Measurements from ENCODE around the gene WASHC2C. TPM values are rescaled to one million over a fixed set of nuclear protein-coding genes. Genes with fewer than 3 reads are reported as not detected.
"Not testable (repeated sequence)": the region's sequence is repeated elsewhere in the genome, so short reads cannot be mapped to it uniquely, and the experiment has no call there.

The WASHC2C gene
- total RNA-seq, 1 experiment from 2014 or later: 21.9 TPM

DNA sequence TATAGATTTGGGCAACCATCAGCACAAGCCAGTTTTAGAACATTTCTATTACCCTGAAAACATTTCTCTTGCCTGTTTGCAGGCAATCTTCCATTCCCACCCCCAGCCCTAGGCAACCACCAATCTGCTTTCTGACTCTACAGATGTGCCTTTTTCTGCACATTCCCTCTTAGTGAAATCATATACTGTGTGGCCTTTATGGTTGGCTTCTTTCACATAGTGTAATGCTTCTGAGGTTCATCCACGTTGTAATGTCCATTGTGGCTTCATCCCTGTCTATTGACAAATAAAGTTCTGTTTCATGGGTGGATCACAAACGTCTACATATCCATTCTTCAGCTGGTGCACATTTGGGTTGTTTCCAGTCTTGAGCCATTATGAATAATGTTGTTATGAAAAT is 77.9 kb downstream of the WASHC2C start:
- ATAC-seq; POLR2A ChIA-PET; H3K79me2 ChIP-seq (ENCODE audit: insufficient read depth, low read length); CTCF ChIA-PET; H2AFZ ChIP-seq (ENCODE audit: low read depth, low read length, poor library complexity, severe bottlenecking); H3K4me3 ChIP-seq (replicated peaks in 1 of 2; ENCODE audit: low read depth in 1 of 2, low read length in 2 of 2); H3K4me1 ChIP-seq (ENCODE audit: control insufficient read depth in 1 of 2, insufficient read depth in 2 of 2, low read length in 2 of 2); H4K20me1 ChIP-seq (ENCODE audit: insufficient read depth); H3K36me3 ChIP-seq (ENCODE audit: control insufficient read depth in 1 of 2, insufficient read depth in 2 of 2, low read length in 2 of 2); H3K27me3 ChIP-seq (ENCODE audit: insufficient read depth, low read length); intact Hi-C loops (cut with micrococcal nuclease); H3K9me3 ChIP-seq (ENCODE audit: control insufficient read depth in 1 of 2, insufficient read depth in 1 of 2, low read depth in 1 of 2, low read length in 2 of 2); BruUV-seq (replicated peaks); H3K9ac ChIP-seq (ENCODE audit: low read length); DNase-seq (ENCODE audit: low read depth, low spot score); H3K27ac ChIP-seq (ENCODE audit: low read depth, low read length); H3K4me2 ChIP-seq (ENCODE audit: low read length); RAD21 ChIA-PET (ENCODE audit: low non-redundant PET in 1 of 2, low total read pairs in 2 of 2, uncharacterized antibody in 2 of 2, unreplicated experiment in 2 of 2); H3K9me2 ChIP-seq (ENCODE audit: insufficient read depth): not testable (repeated sequence)

GRCh38 chr10:45809837-45810236 is 82.8 kb downstream of the WASHC2C start:
- H3K36me3 ChIP-seq (ENCODE audit: control insufficient read depth in 1 of 2, insufficient read depth in 2 of 2, low read length in 2 of 2): no peaks in the 10 kb centered on the region
- no peaks in the 10 kb centered on the region for H3K27me3 ChIP-seq (ENCODE audit: insufficient read depth, low read length)
- TF ChIP-seq CBX3 (IDR thresholded peaks at IDR 0.05; ENCODE audit: low read depth) (no peak), RAD21 (IDR thresholded peaks at IDR 0.05; ENCODE audit: low read depth) (peak; percentile 36)
- intact Hi-C loops (cut with micrococcal nuclease): no loop called here
- H3K9me2 ChIP-seq (ENCODE audit: insufficient read depth): no peaks in the 10 kb centered on the region
- ChIA-PET POLR2A (no interaction called here), CTCF (no interaction called here), RAD21 (ENCODE audit: low non-redundant PET in 1 of 2, low total read pairs in 2 of 2, uncharacterized antibody in 2 of 2, unreplicated experiment in 2 of 2) (no interaction called here)
- no peaks in the 10 kb centered on the region for H3K4me1 ChIP-seq (ENCODE audit: control insufficient read depth in 1 of 2, insufficient read depth in 2 of 2, low read length in 2 of 2)
- H3K4me3 ChIP-seq (replicated peaks in 1 of 2; ENCODE audit: low read depth in 1 of 2, low read length in 2 of 2): no peak overlapping the region
- no peak overlapping the region for H3K27ac ChIP-seq (ENCODE audit: low read depth, low read length)
- BruUV-seq (replicated peaks): no TSS peak
- ATAC-seq: no peak
- no peak for DNase-seq (ENCODE audit: low read depth, low spot score)
- H3K9me3 ChIP-seq (ENCODE audit: control insufficient read depth in 1 of 2, insufficient read depth in 1 of 2, low read depth in 1 of 2, low read length in 2 of 2): no peaks in the 10 kb centered on the region
- H3K79me2 ChIP-seq (ENCODE audit: insufficient read depth, low read length): no peaks in the 10 kb centered on the region
- no peak overlapping the region for H2AFZ ChIP-seq (ENCODE audit: low read depth, low read length, poor library complexity, severe bottlenecking)
- H3K9ac ChIP-seq (ENCODE audit: low read length): no peak overlapping the region
- H3K4me2 ChIP-seq (ENCODE audit: low read length): no peak overlapping the region
- no peaks in the 10 kb centered on the region for H4K20me1 ChIP-seq (ENCODE audit: insufficient read depth)

GRCh38 chr10:45811075-45811474 is 84.0 kb downstream of the WASHC2C start:
- Histone ChIP-seq H3K9ac (ENCODE audit: low read length) (no peak overlapping the region), H3K9me3 (ENCODE audit: control insufficient read depth in 1 of 2, insufficient read depth in 1 of 2, low read depth in 1 of 2, low read length in 2 of 2) (no peaks in the 10 kb centered on the region), H4K20me1 (ENCODE audit: insufficient read depth) (no peaks in the 10 kb centered on the region), H2AFZ (ENCODE audit: low read depth, low read length, poor library complexity, severe bottlenecking) (no peak overlapping the region), H3K79me2 (ENCODE audit: insufficient read depth, low read length) (no peaks in the 10 kb centered on the region), H3K4me1 (ENCODE audit: control insufficient read depth in 1 of 2, insufficient read depth in 2 of 2, low read length in 2 of 2) (no peaks in the 10 kb centered on the region), H3K27me3 (ENCODE audit: insufficient read depth, low read length) (no peaks in the 10 kb centered on the region), H3K36me3 (ENCODE audit: control insufficient read depth in 1 of 2, insufficient read depth in 2 of 2, low read length in 2 of 2) (no peaks in the 10 kb centered on the region), H3K4me2 (ENCODE audit: low read length) (no peak overlapping the region), H3K9me2 (ENCODE audit: insufficient read depth) (no peaks in the 10 kb centered on the region), H3K4me3 (replicated peaks in 1 of 2; ENCODE audit: low read depth in 1 of 2, low read length in 2 of 2) (no peak overlapping the region), H3K27ac (ENCODE audit: low read depth, low read length) (no peak overlapping the region)
- CTCF ChIA-PET: no interaction called here
- intact Hi-C loops (cut with micrococcal nuclease): no loop called here
- DNase-seq (ENCODE audit: low read depth, low spot score): no peak
- TF ChIP-seq ZNF274 (IDR thresholded peaks at IDR 0.05; ENCODE audit: low read depth, low read length) (no peak), ZFX (IDR thresholded peaks at IDR 0.05) (no peak), EZH2phosphoT487 (IDR thresholded peaks at IDR 0.05; ENCODE audit: borderline replicate concordance) (no peak), ZBTB33 (IDR thresholded peaks at IDR 0.05; ENCODE audit: extremely low read depth, insufficient replicate concordance, low read length) (no peak)
- RAD21 ChIA-PET (ENCODE audit: low non-redundant PET in 1 of 2, low total read pairs in 2 of 2, uncharacterized antibody in 2 of 2, unreplicated experiment in 2 of 2): no interaction called here
- BruUV-seq (replicated peaks): no TSS peak
- ATAC-seq: no peak
- POLR2A ChIA-PET: no interaction called here

DNA sequence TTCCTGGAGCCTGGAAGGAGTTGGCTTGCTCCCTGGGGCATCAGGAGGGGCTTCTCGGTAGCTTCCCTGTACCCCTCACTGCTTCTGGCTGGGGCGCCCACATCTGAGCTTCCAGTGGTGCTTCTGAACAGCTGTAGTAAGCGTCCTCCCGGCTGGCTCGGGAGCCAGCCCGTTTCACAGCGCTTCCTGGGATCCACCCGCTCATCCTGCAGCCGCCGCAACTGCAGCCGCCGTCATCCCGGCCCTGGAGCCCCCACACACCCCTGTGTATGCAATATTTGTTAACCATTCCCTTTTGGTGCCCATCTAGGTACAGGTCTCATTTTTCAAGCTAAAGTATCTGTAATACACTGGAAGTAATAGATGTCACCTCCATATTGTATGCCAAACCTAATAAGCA is 85.9 kb downstream of the WASHC2C start:
- H3K9ac ChIP-seq (ENCODE audit: low read length); CTCF ChIA-PET; intact Hi-C loops (cut with micrococcal nuclease); H3K4me1 ChIP-seq (ENCODE audit: control insufficient read depth in 1 of 2, insufficient read depth in 2 of 2, low read length in 2 of 2); H3K4me3 ChIP-seq (replicated peaks in 1 of 2; ENCODE audit: low read depth in 1 of 2, low read length in 2 of 2); H3K27me3 ChIP-seq (ENCODE audit: insufficient read depth, low read length); H3K27ac ChIP-seq (ENCODE audit: low read depth, low read length); POLR2A ChIA-PET; H2AFZ ChIP-seq (ENCODE audit: low read depth, low read length, poor library complexity, severe bottlenecking); H4K20me1 ChIP-seq (ENCODE audit: insufficient read depth); RAD21 ChIA-PET (ENCODE audit: low non-redundant PET in 1 of 2, low total read pairs in 2 of 2, uncharacterized antibody in 2 of 2, unreplicated experiment in 2 of 2); H3K79me2 ChIP-seq (ENCODE audit: insufficient read depth, low read length); BruUV-seq (replicated peaks); H3K9me2 ChIP-seq (ENCODE audit: insufficient read depth); ATAC-seq; H3K4me2 ChIP-seq (ENCODE audit: low read length); H3K9me3 ChIP-seq (ENCODE audit: control insufficient read depth in 1 of 2, insufficient read depth in 1 of 2, low read depth in 1 of 2, low read length in 2 of 2); H3K36me3 ChIP-seq (ENCODE audit: control insufficient read depth in 1 of 2, insufficient read depth in 2 of 2, low read length in 2 of 2); DNase-seq (ENCODE audit: low read depth, low spot score): not testable (repeated sequence)

Data from HCT116 (cell line).